HepG2 (cell line): Measurements from ENCODE around the gene DPH1. TPM values are rescaled to one million over a fixed set of nuclear protein-coding genes. Genes with fewer than 3 reads are reported as not detected.

Source experiments
- ATM ChIP-seq: fragments of 450-650 bp; IDR thresholded peaks from 2 replicates; pipeline ENCODE4 v1.7.1; 2017; ENCODE audit warnings: mild to moderate bottlenecking, borderline replicate concordance
- EEA1 ChIP-seq: sonication (generic); formaldehyde crosslinking; IDR thresholded peaks from 2 replicates; pipeline ENCODE4 v1.5.1; 2020; ENCODE audit warnings: mild to moderate bottlenecking, missing genetic modification reagents, borderline replicate concordance
- ETV6 ChIP-seq: sonication (generic); formaldehyde crosslinking; conservative IDR thresholded peaks from 2 replicates; pipeline ENCODE4 v1.4.0; 2020; ENCODE audit warnings: missing genetic modification reagents
- FOSL1 ChIP-seq: sonication (generic); formaldehyde crosslinking; IDR thresholded peaks from 2 replicates; pipeline ENCODE4 v1.9.0; 2021; ENCODE audit warnings: missing genetic modification reagents, borderline replicate concordance
- GABPB1 ChIP-seq: IDR thresholded peaks from 2 replicates; pipeline ENCODE4 v1.6.1; 2016; ENCODE audit warnings: mild to moderate bottlenecking, missing genetic modification reagents, moderate library complexity, missing compliant biosample characterization
- GLI4 ChIP-seq: sonication (generic); formaldehyde crosslinking; IDR thresholded peaks from 2 replicates; pipeline ENCODE4 v1.5.1; 2020; ENCODE audit warnings: missing genetic modification reagents, mild to moderate bottlenecking, moderate library complexity, borderline replicate concordance
- HIVEP1 ChIP-seq: sonication (generic); formaldehyde crosslinking; IDR thresholded peaks from 2 replicates; pipeline ENCODE4 v1.4.0; 2020; ENCODE audit warnings: mild to moderate bottlenecking, missing genetic modification reagents
- KLF12 ChIP-seq: sonication (generic); formaldehyde crosslinking; IDR thresholded peaks from 2 replicates; pipeline ENCODE4 v1.4.0; 2020; ENCODE audit warnings: missing genetic modification reagents, borderline replicate concordance
- PCBP1 ChIP-seq: fragments of 200-400 bp; formaldehyde crosslinking; IDR thresholded peaks from 2 replicates; pipeline ENCODE4 v1.6.1; 2017; ENCODE audit warnings: mild to moderate bottlenecking, low read depth, low read length, borderline replicate concordance
- SALL1 ChIP-seq: sonication (generic); formaldehyde crosslinking; IDR thresholded peaks from 2 replicates; pipeline ENCODE4 v1.8.0; 2022; ENCODE audit warnings: mild to moderate bottlenecking, missing genetic modification reagents
- SALL2 ChIP-seq: sonication (generic); formaldehyde crosslinking; IDR thresholded peaks from 2 replicates; pipeline ENCODE4 v1.8.1; 2023; ENCODE audit warnings: mild to moderate bottlenecking, missing genetic modification reagents, inconsistent platforms
- SATB2 ChIP-seq: sonication (generic); formaldehyde crosslinking; IDR thresholded peaks from 2 replicates; pipeline ENCODE4 v1.5.0; 2020; ENCODE audit warnings: missing genetic modification reagents
- SMYD3 ChIP-seq: sonication (generic); formaldehyde crosslinking; IDR thresholded peaks from 2 replicates; pipeline ENCODE4 v1.8.1; 2023; ENCODE audit warnings: mild to moderate bottlenecking, missing genetic modification reagents
- SRF ChIP-seq: IDR thresholded peaks from 2 replicates; pipeline ENCODE4 v1.6.1; 2011; ENCODE audit warnings: mild to moderate bottlenecking, low read depth, low read length, moderate library complexity
- SRSF9 ChIP-seq: fragments of 200-400 bp; formaldehyde crosslinking; IDR thresholded peaks from 2 replicates; pipeline ENCODE4 v1.6.1; 2018; ENCODE audit warnings: borderline replicate concordance, mild to moderate bottlenecking, low read depth, low read length; ENCODE audit not compliant: insufficient read depth, poor library complexity, severe bottlenecking
- XBP1 ChIP-seq: sonication (generic); formaldehyde crosslinking; IDR thresholded peaks from 2 replicates; pipeline ENCODE4 v1.5.0; 2020; ENCODE audit warnings: missing genetic modification reagents
- ZMYM2 ChIP-seq: sonication (generic); formaldehyde crosslinking; IDR thresholded peaks from 2 replicates; pipeline ENCODE4 v1.8.0; 2022; ENCODE audit warnings: mild to moderate bottlenecking, missing genetic modification reagents
- ZNF354B ChIP-seq: sonication (generic); formaldehyde crosslinking; IDR thresholded peaks from 2 replicates; pipeline ENCODE4 v1.8.0; 2022; ENCODE audit warnings: mild to moderate bottlenecking, missing genetic modification reagents
- ZNF383 ChIP-seq: sonication (generic); formaldehyde crosslinking; IDR thresholded peaks from 2 replicates; pipeline ENCODE4 v1.4.0; 2020; ENCODE audit warnings: missing genetic modification reagents, mild to moderate bottlenecking, borderline replicate concordance
- ZNF468 ChIP-seq: sonication (generic); formaldehyde crosslinking; IDR thresholded peaks from 2 replicates; pipeline ENCODE4 v1.8.0; 2022; ENCODE audit warnings: mild to moderate bottlenecking, moderate library complexity, missing genetic modification reagents
- ZNF75D ChIP-seq: sonication (generic); formaldehyde crosslinking; IDR thresholded peaks from 2 replicates; pipeline ENCODE4 v1.8.1; 2023; ENCODE audit warnings: missing genetic modification reagents, mild to moderate bottlenecking, borderline replicate concordance
- ZNF773 ChIP-seq: sonication (generic); formaldehyde crosslinking; IDR thresholded peaks from 2 replicates; pipeline ENCODE4 v1.4.0; 2020; ENCODE audit warnings: missing genetic modification reagents, borderline replicate concordance
- ZNF891 ChIP-seq: sonication (generic); formaldehyde crosslinking; IDR thresholded peaks from 2 replicates; pipeline ENCODE4 v1.5.0; 2020; ENCODE audit warnings: mild to moderate bottlenecking, missing genetic modification reagents
- polyA plus RNA-seq, 8 experiments: library from polyadenylated mRNA; depleted of rRNA in 3 of 8; stranded (reverse) in 7 of 8; unstranded in 1 of 8; fragments of >200 nt; fragmentation: Illumina TruSeq in 4 of 8; extraction: Trizol in 4 of 8; gene quantifications; 2 replicates each; pipeline versions ENCODE4 v1.2.1 to v1.2.3, GENCODE V29; 2011 to 2016; ENCODE audit warnings: low read depth in 4 of 8, missing spikeins in 1 of 8, mixed read lengths in 1 of 8; ENCODE audit not compliant: insufficient read depth in 1 of 8
- total RNA-seq, 5 experiments: library from RNA; depleted of rRNA; stranded (reverse); fragments of >200 nt; fragmentation: Illumina TruSeq; extraction: Trizol; gene quantifications; 2 replicates each; pipeline ENCODE4 v1.2.3, GENCODE V29; 2016; ENCODE audit warnings: low read depth in 1 of 5
- TF ChIP-seq, protein P1 (sequence below): sonication (generic); formaldehyde crosslinking; IDR thresholded peaks from 2 replicates; pipeline ENCODE4 v1.4.0; 2020; ENCODE audit warnings: missing genetic modification reagents, borderline replicate concordance
- TF ChIP-seq, protein P2 (sequence below): conservative IDR thresholded peaks from 2 replicates; pipeline ENCODE4 v1.6.1; 2018; ENCODE audit warnings: missing genetic modification reagents
- TF ChIP-seq, protein P3 (sequence below): sonication (generic); formaldehyde crosslinking; IDR thresholded peaks from 2 replicates; pipeline ENCODE4 v1.5.0; 2020; ENCODE audit warnings: missing genetic modification reagents

Gene DPH1
- total and polyA plus RNA-seq, 2 of the 13 experiments (the other 11 are each of a cell fraction or from before 2014, with no cell fraction given): 25.3 to 42.8 TPM

DNA sequence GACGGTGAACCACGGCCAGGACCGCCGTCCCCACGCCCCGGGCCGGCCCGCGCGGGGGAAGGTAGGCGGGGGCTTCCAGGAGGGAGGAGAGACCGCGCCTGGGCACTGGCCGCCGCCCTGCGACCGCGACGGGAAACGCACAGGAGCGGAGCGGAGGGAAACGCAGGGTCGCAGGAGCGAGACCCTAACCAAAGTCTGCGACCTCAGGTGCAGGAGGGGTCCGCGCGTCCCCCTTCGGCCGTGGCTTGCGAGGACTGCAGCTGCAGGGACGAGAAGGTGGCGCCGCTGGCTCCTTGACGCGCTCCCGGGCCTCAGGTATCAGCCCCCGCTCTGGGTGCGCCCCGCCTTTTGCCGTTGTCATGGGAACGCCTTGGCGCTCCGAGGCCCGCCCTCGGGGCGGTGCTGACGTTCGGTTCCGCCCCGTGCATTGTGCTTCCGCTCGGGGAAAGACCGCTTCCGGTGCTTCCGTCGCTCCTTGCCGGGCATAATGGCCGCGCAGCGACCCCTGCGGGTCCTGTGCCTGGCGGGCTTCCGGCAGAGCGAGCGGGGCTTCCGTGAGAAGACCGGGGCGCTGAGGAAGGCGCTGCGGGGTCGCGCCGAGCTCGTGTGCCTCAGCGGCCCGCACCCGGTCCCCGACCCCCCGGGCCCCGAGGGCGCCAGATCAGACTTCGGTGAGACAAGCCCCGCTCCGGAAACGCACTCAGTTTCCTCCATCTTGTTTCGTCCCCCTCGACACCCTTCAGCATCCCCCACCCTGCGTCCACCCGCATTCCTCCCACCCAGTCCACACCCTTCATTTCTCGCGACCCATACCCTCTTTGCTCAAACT lies 11.8 kb downstream of the DPH1 start, which contains the start of gene OVCA2 (continued):
- TF ChIP-seq ZNF75D (CRISPR knock-in tag) (no peak), ZNF383 (CRISPR knock-in tag) (no peak), HIVEP1 (CRISPR knock-in tag) (peak; percentile 57; the same call in 1 of the 2 replicates), SALL1 (CRISPR knock-in tag) (peak; percentile 65), ZNF891 (CRISPR knock-in tag) (no peak), ETV6 (CRISPR knock-in tag) (no peak), SRF (0 out of 2 replicates have a peak, but pooled peaks have one; percentile 4), SRSF9 (no peak), FOSL1 (no peak), PCBP1 (no peak), ZNF468 (no peak), GLI4 (CRISPR knock-in tag) (no peak), SALL2 (CRISPR knock-in tag) (no peak), ZNF773 (CRISPR knock-in tag) (peak; percentile 28; the same call in 1 of the 2 replicates), EEA1 (CRISPR knock-in tag) (no peak; the same call in 1 of the 2 replicates), SMYD3 (CRISPR knock-in tag) (no peak), GABPB1 (peak; percentile 99), XBP1 (CRISPR knock-in tag) (no peak), ZNF354B (CRISPR knock-in tag) (no peak), SATB2 (no peak), KLF12 (peak; percentile 67; the same call in 1 of the 2 replicates), ATM (no peak), ZMYM2 (CRISPR knock-in tag) (no peak)
- TF ChIP-seq, protein P1, sequence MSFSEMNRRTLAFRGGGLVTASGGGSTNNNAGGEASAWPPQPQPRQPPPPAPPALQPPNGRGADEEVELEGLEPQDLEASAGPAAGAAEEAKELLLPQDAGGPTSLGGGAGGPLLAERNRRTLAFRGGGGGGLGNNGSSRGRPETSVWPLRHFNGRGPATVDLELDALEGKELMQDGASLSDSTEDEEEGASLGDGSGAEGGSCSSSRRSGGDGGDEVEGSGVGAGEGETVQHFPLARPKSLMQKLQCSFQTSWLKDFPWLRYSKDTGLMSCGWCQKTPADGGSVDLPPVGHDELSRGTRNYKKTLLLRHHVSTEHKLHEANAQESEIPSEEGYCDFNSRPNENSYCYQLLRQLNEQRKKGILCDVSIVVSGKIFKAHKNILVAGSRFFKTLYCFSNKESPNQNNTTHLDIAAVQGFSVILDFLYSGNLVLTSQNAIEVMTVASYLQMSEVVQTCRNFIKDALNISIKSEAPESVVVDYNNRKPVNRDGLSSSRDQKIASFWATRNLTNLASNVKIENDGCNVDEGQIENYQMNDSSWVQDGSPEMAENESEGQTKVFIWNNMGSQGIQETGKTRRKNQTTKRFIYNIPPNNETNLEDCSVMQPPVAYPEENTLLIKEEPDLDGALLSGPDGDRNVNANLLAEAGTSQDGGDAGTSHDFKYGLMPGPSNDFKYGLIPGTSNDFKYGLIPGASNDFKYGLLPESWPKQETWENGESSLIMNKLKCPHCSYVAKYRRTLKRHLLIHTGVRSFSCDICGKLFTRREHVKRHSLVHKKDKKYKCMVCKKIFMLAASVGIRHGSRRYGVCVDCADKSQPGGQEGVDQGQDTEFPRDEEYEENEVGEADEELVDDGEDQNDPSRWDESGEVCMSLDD (CRISPR knock-in tag): no peak
- TF ChIP-seq, protein P2, sequence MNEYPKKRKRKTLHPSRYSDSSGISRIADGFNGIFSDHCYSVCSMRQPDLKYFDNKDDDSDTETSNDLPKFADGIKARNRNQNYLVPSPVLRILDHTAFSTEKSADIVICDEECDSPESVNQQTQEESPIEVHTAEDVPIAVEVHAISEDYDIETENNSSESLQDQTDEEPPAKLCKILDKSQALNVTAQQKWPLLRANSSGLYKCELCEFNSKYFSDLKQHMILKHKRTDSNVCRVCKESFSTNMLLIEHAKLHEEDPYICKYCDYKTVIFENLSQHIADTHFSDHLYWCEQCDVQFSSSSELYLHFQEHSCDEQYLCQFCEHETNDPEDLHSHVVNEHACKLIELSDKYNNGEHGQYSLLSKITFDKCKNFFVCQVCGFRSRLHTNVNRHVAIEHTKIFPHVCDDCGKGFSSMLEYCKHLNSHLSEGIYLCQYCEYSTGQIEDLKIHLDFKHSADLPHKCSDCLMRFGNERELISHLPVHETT (CRISPR knock-in tag): peak; percentile 71; the same call in 1 of the 2 replicates
- TF ChIP-seq, protein P3, sequence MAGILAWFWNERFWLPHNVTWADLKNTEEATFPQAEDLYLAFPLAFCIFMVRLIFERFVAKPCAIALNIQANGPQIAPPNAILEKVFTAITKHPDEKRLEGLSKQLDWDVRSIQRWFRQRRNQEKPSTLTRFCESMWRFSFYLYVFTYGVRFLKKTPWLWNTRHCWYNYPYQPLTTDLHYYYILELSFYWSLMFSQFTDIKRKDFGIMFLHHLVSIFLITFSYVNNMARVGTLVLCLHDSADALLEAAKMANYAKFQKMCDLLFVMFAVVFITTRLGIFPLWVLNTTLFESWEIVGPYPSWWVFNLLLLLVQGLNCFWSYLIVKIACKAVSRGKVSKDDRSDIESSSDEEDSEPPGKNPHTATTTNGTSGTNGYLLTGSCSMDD: no peak
